ENCODE measurements around the gene COL21A1. TPM values are rescaled to one million over a fixed set of nuclear protein-coding genes. Genes with fewer than 3 reads are reported as not detected.

COL21A1 gene
- total and polyA plus RNA-seq, 2 donors = 16.8 to 151 TPM

- Histone ChIP-seq H3K36me3 (ENCODE audit: insufficient read depth) (no peaks in the 10 kb centered on the region), H3K4me1 (ENCODE audit: insufficient read depth) (no peaks in the 10 kb centered on the region), H3K4me3 (ENCODE audit: low read depth, low read length) (no peak overlapping the region), H3K27ac (ENCODE audit: low read depth) (no peak overlapping the region)
- DNase-seq (ENCODE audit: extremely low spot score) = no peak
- 80% methylated on average over 3 of the region's 3 CpGs for WGBS
Observed at GRCh38 chr6:56151609-56152224, 95.7 kb downstream of the COL21A1 start.

DNA sequence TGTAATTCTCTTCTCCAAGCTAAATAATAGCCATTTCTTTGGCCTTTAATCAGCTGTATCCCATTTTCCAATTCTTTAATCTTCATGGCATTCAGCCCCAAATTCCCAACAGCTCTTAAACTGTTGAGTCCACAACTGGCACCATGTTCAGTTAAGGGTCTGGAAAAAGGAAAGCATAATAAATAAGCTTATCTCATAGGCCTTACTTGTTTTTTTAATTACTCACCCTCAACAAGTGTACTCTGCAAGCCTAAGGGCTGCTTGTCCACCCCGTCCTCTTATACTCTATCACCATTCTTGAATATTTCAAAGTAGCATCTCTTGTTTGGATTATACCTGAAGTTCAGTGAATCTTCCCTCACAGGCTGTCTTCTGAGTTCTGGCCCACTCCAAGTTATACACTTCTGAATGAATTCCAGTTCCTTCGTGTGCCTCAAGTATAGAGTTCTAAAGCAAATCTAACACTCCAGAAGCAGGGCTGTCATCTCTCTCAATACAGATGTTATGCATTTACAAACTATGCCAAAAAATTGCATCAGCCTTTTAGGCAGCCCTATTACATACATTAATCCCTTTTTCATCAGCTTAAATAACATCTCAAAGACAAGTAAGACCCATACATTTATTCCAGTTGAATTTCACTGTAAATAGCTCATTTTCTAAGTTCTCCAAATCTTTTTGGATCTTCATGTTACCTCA, 98.7 kb downstream of the COL21A1 start:
- WGBS = 49% methylated on average over 2 of the region's 2 CpGs
- DNase-seq (ENCODE audit: extremely low spot score) = peak; percentile 35

GRCh38 chr6:56147766-56148165, 99.6 kb downstream of the COL21A1 start:
- no peaks in the 10 kb centered on the region for H3K4me1 ChIP-seq (ENCODE audit: insufficient read depth)
- WGBS = 34% methylated on average over 2 of the region's 2 CpGs
- H3K4me3 ChIP-seq (ENCODE audit: low read depth, low read length) = no peak overlapping the region
- no peak for DNase-seq (ENCODE audit: extremely low spot score)
- no peaks in the 10 kb centered on the region for H3K36me3 ChIP-seq (ENCODE audit: insufficient read depth)
- H3K27ac ChIP-seq (ENCODE audit: low read depth) = no peak overlapping the region

More for the DNA sequence above, 98.7 kb downstream of the COL21A1 start:
- H3K4me1 ChIP-seq (ENCODE audit: insufficient read depth) = no peaks in the 10 kb centered on the region
- no peaks in the 10 kb centered on the region for H3K36me3 ChIP-seq (ENCODE audit: insufficient read depth)
- no peak overlapping the region for H3K4me3 ChIP-seq (ENCODE audit: low read depth, low read length)
- no peak overlapping the region for H3K27ac ChIP-seq (ENCODE audit: low read depth)

DNA sequence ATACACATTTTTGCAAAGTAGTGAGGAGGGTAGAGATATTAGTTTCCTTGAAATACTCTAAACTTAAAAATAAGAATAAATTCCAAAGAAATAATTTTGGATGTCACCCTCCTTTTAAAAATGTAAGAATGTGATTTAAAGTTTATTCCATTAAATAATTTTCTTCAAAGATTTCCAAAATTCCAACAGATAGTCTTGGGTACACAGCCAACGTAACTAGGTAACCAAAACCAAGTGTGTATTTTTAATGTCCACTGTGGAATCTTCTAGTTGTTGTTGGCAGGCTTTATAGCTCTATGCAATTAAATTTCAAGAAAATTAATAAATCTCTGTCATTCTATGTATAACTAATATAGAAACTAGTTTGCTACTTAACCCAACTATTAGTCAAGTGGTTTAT, 101.3 kb downstream of the COL21A1 start:
- no peak for DNase-seq (ENCODE audit: extremely low spot score)
- WGBS = 79% methylated on average over 1 of the region's 1 CpG
- Histone ChIP-seq H3K27ac (ENCODE audit: low read depth) (no peak overlapping the region), H3K4me1 (ENCODE audit: insufficient read depth) (no peaks in the 10 kb centered on the region), H3K4me3 (ENCODE audit: low read depth, low read length) (no peak overlapping the region), H3K36me3 (ENCODE audit: insufficient read depth) (no peaks in the 10 kb centered on the region)

DNA sequence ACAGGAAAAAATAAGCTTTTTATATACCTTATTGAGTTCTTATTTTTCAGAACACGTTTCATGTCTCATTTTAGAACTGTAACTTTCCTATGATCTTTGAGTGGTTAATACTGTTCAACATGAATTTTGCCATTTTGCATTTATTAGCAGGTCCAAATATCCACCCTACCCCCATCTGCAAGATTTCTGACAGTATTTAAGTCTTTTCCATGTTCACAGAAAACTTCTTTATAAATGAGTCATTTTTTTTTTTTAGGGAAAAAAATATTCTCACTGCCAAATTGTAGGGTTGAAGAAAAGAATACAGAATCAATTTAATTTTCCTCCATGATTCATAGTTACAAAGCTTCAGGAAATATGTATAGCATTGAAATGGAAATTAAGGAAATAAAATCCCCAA, 101.8 kb downstream of the COL21A1 start:
- Histone ChIP-seq H3K4me3 (ENCODE audit: low read depth, low read length) (no peak overlapping the region), H3K36me3 (ENCODE audit: insufficient read depth) (no peaks in the 10 kb centered on the region), H3K27ac (ENCODE audit: low read depth) (no peak overlapping the region), H3K4me1 (ENCODE audit: insufficient read depth) (no peaks in the 10 kb centered on the region)
- WGBS = 0% methylated on average over 1 of the region's 1 CpG
- no peak for DNase-seq (ENCODE audit: extremely low spot score)

GRCh38 chr6:56144538-56145324, 102.6 kb downstream of the COL21A1 start:
- no peak for DNase-seq (ENCODE audit: extremely low spot score)
- Histone ChIP-seq H3K36me3 (ENCODE audit: insufficient read depth) (no peaks in the 10 kb centered on the region), H3K4me1 (ENCODE audit: insufficient read depth) (no peaks in the 10 kb centered on the region), H3K27ac (ENCODE audit: low read depth) (no peak overlapping the region), H3K4me3 (ENCODE audit: low read depth, low read length) (no peak overlapping the region)
- 90% methylated on average over 4 of the region's 4 CpGs for WGBS

GRCh38 chr6:56143796-56144195, 103.6 kb downstream of the COL21A1 start:
- no peak overlapping the region for H3K27ac ChIP-seq (ENCODE audit: low read depth)
- H3K4me1 ChIP-seq (ENCODE audit: insufficient read depth) = no peaks in the 10 kb centered on the region
- H3K36me3 ChIP-seq (ENCODE audit: insufficient read depth) = no peaks in the 10 kb centered on the region
- no peak for DNase-seq (ENCODE audit: extremely low spot score)
- no peak overlapping the region for H3K4me3 ChIP-seq (ENCODE audit: low read depth, low read length)
- 91% methylated on average over 2 of the region's 2 CpGs for WGBS

- H3K27ac ChIP-seq (ENCODE audit: low read depth) = no peak overlapping the region
- H3K36me3 ChIP-seq (ENCODE audit: insufficient read depth) = no peaks in the 10 kb centered on the region
- DNase-seq (ENCODE audit: extremely low spot score) = no peak
- no peaks in the 10 kb centered on the region for H3K4me1 ChIP-seq (ENCODE audit: insufficient read depth)
- H3K4me3 ChIP-seq (ENCODE audit: low read depth, low read length) = no peak overlapping the region
Observed at GRCh38 chr6:56140090-56140489, 107.3 kb downstream of the COL21A1 start.

DNA sequence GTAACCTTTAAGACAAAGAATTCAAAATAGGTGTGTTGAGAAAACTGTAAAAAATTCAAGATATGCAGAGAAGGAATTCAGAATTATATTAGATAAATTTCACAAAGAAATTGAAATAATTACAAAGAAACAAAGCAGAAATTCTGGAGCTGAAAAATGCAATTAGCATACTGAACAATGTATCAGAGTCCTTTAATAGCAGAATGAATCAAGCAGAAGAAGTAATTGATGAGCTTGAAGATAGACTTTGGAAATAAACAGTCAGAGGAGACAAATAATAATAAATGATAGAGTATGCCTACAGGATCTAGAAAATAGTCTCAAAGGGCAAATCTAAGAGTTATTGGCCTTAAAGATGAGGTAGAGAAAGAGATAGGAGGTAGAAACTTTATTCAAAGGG, 131.7 kb downstream of the COL21A1 start:
- Histone ChIP-seq H3K4me3 (ENCODE audit: low read depth, low read length) (no peak overlapping the region), H3K4me1 (ENCODE audit: insufficient read depth) (no peaks in the 10 kb centered on the region), H3K36me3 (ENCODE audit: insufficient read depth) (no peaks in the 10 kb centered on the region), H3K27ac (ENCODE audit: low read depth) (no peak overlapping the region)
- DNase-seq (ENCODE audit: extremely low spot score) = no peak

DNA sequence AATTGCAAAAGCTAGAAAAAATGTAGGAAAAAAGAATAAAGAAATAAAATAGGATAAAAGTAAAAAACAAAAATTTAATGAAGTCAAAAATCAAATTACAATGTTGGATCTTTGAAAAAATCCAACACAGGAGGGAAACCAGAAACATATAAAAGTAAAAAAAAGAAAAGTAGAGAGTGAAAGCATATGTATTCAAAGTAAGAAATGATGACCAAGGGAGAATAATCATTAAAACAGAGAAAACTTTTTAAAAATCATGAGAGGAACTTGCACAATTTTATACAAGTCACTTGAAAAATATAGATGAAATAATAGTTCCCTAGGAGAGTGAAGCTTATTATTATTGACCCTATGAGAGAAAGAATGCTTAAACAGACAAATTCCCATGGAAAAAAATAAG, 138.2 kb downstream of the COL21A1 start:
- Histone ChIP-seq H3K36me3 (ENCODE audit: insufficient read depth) (no peaks in the 10 kb centered on the region), H3K4me3 (ENCODE audit: low read depth, low read length) (no peak overlapping the region), H3K4me1 (ENCODE audit: insufficient read depth) (no peaks in the 10 kb centered on the region), H3K27ac (ENCODE audit: low read depth) (no peak overlapping the region)
- no peak for DNase-seq (ENCODE audit: extremely low spot score)

GRCh38 chr6:56106231-56106630, 141.1 kb downstream of the COL21A1 start:
- Histone ChIP-seq H3K27ac (ENCODE audit: low read depth) (no peak overlapping the region), H3K4me1 (ENCODE audit: insufficient read depth) (no peaks in the 10 kb centered on the region), H3K36me3 (ENCODE audit: insufficient read depth) (no peaks in the 10 kb centered on the region), H3K4me3 (ENCODE audit: low read depth, low read length) (no peak overlapping the region)
- WGBS = 72% methylated on average over 1 of the region's 1 CpG
- no peak for DNase-seq (ENCODE audit: extremely low spot score)

DNA sequence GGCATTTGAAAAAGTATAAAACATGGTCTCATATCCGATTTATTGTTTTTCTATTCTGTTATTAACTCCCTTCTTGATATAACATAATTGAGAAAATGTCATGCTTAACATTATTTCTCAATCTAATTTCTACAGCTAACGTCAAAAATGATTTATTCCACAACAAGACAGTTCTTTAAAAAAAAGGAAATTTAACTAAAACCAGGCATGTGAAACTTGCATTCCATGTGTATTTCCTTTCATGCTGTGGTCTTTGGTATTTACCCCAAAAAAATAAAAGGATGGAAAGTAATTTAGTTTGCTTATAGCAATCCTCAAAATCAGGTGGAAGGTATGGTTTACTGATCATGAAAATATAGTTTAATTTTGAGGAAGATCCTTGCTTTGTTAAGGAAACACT, 142.8 kb downstream of the COL21A1 start:
- Histone ChIP-seq H3K4me3 (ENCODE audit: low read depth, low read length) (no peak overlapping the region), H3K4me1 (ENCODE audit: insufficient read depth) (no peaks in the 10 kb centered on the region), H3K27ac (ENCODE audit: low read depth) (no peak overlapping the region), H3K36me3 (ENCODE audit: insufficient read depth) (no peaks in the 10 kb centered on the region)
- no peak for DNase-seq (ENCODE audit: extremely low spot score)
- 58% methylated on average over 2 of the region's 2 CpGs for WGBS

DNA sequence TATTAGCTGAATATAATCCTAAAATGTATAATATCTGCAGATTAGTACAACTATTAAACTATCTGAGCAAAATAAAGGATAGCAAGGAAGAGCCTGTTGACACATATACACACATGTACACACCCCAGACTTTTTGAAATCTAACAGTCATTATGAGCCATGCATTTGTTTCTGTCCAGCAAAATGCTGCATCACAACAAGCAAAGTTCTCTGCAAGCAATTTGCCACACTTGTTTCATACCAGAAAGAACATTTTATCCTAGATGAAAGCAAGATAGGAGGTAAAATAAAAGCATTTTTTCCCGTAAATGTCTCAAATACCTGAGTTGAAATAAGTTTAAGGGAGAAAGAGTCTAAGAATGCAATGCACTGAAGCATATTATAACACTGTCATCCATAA, 145.2 kb downstream of the COL21A1 start:
- DNase-seq (ENCODE audit: extremely low spot score) = no peak
- no peak overlapping the region for H3K4me3 ChIP-seq (ENCODE audit: low read depth, low read length)
- H3K4me1 ChIP-seq (ENCODE audit: insufficient read depth) = no peaks in the 10 kb centered on the region
- 72% methylated on average over 1 of the region's 1 CpG for WGBS
- H3K36me3 ChIP-seq (ENCODE audit: insufficient read depth) = no peaks in the 10 kb centered on the region
- H3K27ac ChIP-seq (ENCODE audit: low read depth) = no peak overlapping the region

DNA sequence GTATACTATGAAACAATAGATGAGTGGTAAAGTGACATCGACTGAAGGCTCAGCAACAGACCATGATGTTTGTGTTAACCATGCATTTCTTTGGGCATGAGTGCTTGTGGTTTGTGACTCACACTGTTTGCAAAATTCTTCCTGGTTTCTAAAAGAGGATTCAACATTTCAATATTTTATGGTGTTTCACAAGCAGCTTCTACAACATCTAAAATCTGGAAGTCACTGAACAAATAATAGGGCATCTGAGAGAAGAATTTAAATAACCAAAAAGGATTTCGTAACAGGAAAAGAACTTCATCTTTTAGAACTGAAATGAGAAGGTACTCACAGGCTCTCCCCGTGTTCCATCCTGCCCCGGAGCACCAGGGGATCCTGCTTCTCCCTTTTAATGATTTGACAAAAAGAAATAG, 146.2 kb downstream of the COL21A1 start:
- no peak overlapping the region for H3K27ac ChIP-seq (ENCODE audit: low read depth)
- H3K4me3 ChIP-seq (ENCODE audit: low read depth, low read length) = no peak overlapping the region
- DNase-seq (ENCODE audit: extremely low spot score) = no peak
- no peaks in the 10 kb centered on the region for H3K36me3 ChIP-seq (ENCODE audit: insufficient read depth)
- no peaks in the 10 kb centered on the region for H3K4me1 ChIP-seq (ENCODE audit: insufficient read depth)
- WGBS = 53% methylated on average over 4 of the region's 4 CpGs
